ENCODE data around the gene MAP2K1. TPM values are rescaled to one million over a fixed set of nuclear protein-coding genes. Genes with fewer than 3 reads are reported as not detected.

The MAP2K1 gene
- total and polyA plus RNA-seq, 9 of the 15 experiments (the other 6 are each of a cell fraction or from before 2014, with no cell fraction given), result 7.5 to 58.3 (median 30.0) TPM

DNA sequence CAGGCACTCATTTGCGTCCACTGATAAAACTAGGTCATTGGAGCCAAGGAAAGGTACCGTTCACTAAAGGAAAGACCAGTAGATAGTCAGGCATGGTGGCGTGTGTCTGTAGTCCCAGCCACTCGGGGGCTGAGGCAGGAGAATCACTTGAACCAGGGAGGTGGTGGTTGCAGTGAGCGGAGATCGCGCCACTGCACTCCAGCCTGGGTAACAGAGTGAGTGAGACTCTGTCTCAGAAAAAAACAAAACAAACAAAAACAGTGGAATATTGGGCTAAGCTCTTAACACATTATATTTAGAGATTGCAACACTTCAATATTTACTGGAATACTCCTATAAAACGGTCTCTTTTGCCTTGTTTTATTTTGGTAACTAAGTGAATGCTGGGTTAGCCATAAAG lies 17.4 kb downstream of the MAP2K1 start:
- Histone ChIP-seq H2AFZ (ENCODE audit: low read depth, low read length) (no peak overlapping the region), H3K27me3 (ENCODE audit: control insufficient read depth in 2 of 2, insufficient read depth in 2 of 2, low read length in 2 of 2) (no peaks in the 10 kb centered on the region), H3K9ac (ENCODE audit: insufficient read depth in 1 of 2, low read depth in 2 of 2, low read length in 2 of 2) (no peak overlapping the region), H4K20me1 (replicated peaks; ENCODE audit: control insufficient read depth, insufficient read depth, low read length) (peaks cover 33% of the 10 kb centered on the region; the same call in 1 of the 2 replicates), H3K4me2 (ENCODE audit: insufficient read depth, low read length) (no peak overlapping the region), H3K36me3 (ENCODE audit: control insufficient read depth, insufficient read depth, low read length) (peaks cover 7% of the 10 kb centered on the region), H3K4me1 (replicated peaks in 1 of 2; ENCODE audit: control insufficient read depth in 2 of 2, insufficient read depth in 2 of 2, low read length in 2 of 2) (peaks cover 7 to 14% of the 10 kb centered on the region in 2 experiments; a peak in 4 of 5 replicates), H3K9me1 (ENCODE audit: control insufficient read depth, insufficient read depth, low read length) (peaks cover under 1% of the 10 kb centered on the region), H3K9me3 (replicated peaks; ENCODE audit: control insufficient read depth, insufficient read depth, low read depth, low read length) (no peaks in the 10 kb centered on the region), H3K4me3 (no peak overlapping the region), H3K79me2 (ENCODE audit: control insufficient read depth, insufficient read depth, low read length) (peaks cover 92% of the 10 kb centered on the region), H3K27ac (ENCODE audit: extremely low read depth, low read depth, low read length) (no peak overlapping the region)
- FAIRE-seq (no peak), DNase-seq (ENCODE audit: extremely low read depth in 1 of 4, low spot score in 3 of 4) (no peak), ATAC-seq (no peak)
- no TSS peak for BruUV-seq (replicated peaks)
- ChIA-PET POLR2A (interaction anchor here (1.1 to 2.6 kb wide), 4 partner anchors 9 to 58 kb away, joined by 3 to 11 read pairs (median 4); no protein-coding TSS in a partner anchor), CTCF (ENCODE audit: low intra/inter-chr PET ratio) (interaction anchor here (0.6 kb wide), 1 partner anchor 1222 kb away, joined by 3 read pairs; no protein-coding TSS in a partner anchor)
- TF ChIP-seq ZNF143 (CRISPR knock-in tag; IDR thresholded peaks at IDR 0.05), result no peak
- 65% methylated on average over 8 of the region's 8 CpGs for WGBS (ENCODE audit: insufficient coverage, low coverage, missing lambda C conversion rate)
- intact Hi-C loops (cut with micrococcal nuclease), result no loop called here
- in situ Hi-C loops (cut with MboI), result no loop called here

DNA sequence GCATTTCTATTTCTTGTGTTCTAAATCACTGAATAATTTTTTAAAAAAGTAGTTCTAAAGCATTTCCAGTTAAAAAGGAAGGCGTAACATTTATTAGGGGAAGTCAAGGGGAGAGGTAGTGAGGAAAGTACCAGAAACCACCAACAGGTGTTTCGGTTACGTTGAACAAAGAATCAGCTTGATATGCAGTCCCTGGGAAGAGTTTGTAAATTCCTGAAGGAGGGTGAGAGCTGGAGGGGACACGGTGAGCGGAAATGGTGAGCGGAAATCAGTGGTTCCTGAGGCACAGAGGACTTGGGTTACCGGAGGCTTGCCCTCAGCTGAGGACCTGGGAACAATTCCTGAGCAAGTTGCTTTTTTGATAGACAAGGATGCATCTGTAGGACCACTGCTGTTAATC lies 17.8 kb downstream of the MAP2K1 start:
- CTCF ChIA-PET (ENCODE audit: low intra/inter-chr PET ratio), result no interaction called here
- peaks cover 5% of the 10 kb centered on the region for H3K9me1 ChIP-seq (ENCODE audit: control insufficient read depth, insufficient read depth, low read length)
- ATAC-seq, result no peak
- peaks cover 5% of the 10 kb centered on the region; the same call in 2 of the 3 replicates for H3K36me3 ChIP-seq (ENCODE audit: control insufficient read depth, insufficient read depth, low read length)
- peak in 2 of 4 experiments; percentile 37 for DNase-seq (ENCODE audit: extremely low read depth in 1 of 4, low spot score in 3 of 4)
- BruUV-seq (replicated peaks), result no TSS peak
- in situ Hi-C loops (cut with MboI) (no loop called here), intact Hi-C loops (cut with micrococcal nuclease) (no loop called here)
- no peaks in the 10 kb centered on the region for H3K27me3 ChIP-seq (ENCODE audit: control insufficient read depth in 2 of 2, insufficient read depth in 2 of 2, low read length in 2 of 2)
- peaks cover 7 to 18% of the 10 kb centered on the region in 2 experiments; a peak in 4 of 5 replicates for H3K4me1 ChIP-seq (replicated peaks in 1 of 2; ENCODE audit: control insufficient read depth in 2 of 2, insufficient read depth in 2 of 2, low read length in 2 of 2)
- peaks cover 92% of the 10 kb centered on the region for H3K79me2 ChIP-seq (ENCODE audit: control insufficient read depth, insufficient read depth, low read length)
- no peak overlapping the region for H2AFZ ChIP-seq (ENCODE audit: low read depth, low read length)
- H3K9me3 ChIP-seq (replicated peaks; ENCODE audit: control insufficient read depth, insufficient read depth, low read depth, low read length), result no peaks in the 10 kb centered on the region
- no peak for FAIRE-seq
- H3K27ac ChIP-seq (ENCODE audit: extremely low read depth, low read depth, low read length), result no peak overlapping the region
- H3K4me2 ChIP-seq (ENCODE audit: insufficient read depth, low read length), result no peak overlapping the region
- peaks cover 36% of the 10 kb centered on the region; the same call in 1 of the 2 replicates for H4K20me1 ChIP-seq (replicated peaks; ENCODE audit: control insufficient read depth, insufficient read depth, low read length)
- 92% methylated on average over 7 of the region's 7 CpGs for WGBS (ENCODE audit: insufficient coverage, low coverage, missing lambda C conversion rate)
- no peak overlapping the region for H3K4me3 ChIP-seq
- POLR2A ChIA-PET, result interaction anchor here (0.9 to 2.6 kb wide), 4 partner anchors 8 to 49 kb away, joined by 3 to 11 read pairs (median 4); partner anchors contain the start of gene MAP2K1
- no peak overlapping the region for H3K9ac ChIP-seq (ENCODE audit: insufficient read depth in 1 of 2, low read depth in 2 of 2, low read length in 2 of 2)
- TF ChIP-seq MYNN (IDR thresholded peaks at IDR 0.05) (no peak), MYNN (CRISPR knock-in tag; IDR thresholded peaks at IDR 0.05) (no peak), PRDM10 (IDR thresholded peaks at IDR 0.05; ENCODE audit: partially characterized antibody) (no peak), CHD2 (IDR thresholded peaks at IDR 0.05; ENCODE audit: low read depth, low read length) (no peak), ZBTB26 (CRISPR knock-in tag; IDR thresholded peaks at IDR 0.05) (no peak)
- TF ChIP-seq, protein P1, sequence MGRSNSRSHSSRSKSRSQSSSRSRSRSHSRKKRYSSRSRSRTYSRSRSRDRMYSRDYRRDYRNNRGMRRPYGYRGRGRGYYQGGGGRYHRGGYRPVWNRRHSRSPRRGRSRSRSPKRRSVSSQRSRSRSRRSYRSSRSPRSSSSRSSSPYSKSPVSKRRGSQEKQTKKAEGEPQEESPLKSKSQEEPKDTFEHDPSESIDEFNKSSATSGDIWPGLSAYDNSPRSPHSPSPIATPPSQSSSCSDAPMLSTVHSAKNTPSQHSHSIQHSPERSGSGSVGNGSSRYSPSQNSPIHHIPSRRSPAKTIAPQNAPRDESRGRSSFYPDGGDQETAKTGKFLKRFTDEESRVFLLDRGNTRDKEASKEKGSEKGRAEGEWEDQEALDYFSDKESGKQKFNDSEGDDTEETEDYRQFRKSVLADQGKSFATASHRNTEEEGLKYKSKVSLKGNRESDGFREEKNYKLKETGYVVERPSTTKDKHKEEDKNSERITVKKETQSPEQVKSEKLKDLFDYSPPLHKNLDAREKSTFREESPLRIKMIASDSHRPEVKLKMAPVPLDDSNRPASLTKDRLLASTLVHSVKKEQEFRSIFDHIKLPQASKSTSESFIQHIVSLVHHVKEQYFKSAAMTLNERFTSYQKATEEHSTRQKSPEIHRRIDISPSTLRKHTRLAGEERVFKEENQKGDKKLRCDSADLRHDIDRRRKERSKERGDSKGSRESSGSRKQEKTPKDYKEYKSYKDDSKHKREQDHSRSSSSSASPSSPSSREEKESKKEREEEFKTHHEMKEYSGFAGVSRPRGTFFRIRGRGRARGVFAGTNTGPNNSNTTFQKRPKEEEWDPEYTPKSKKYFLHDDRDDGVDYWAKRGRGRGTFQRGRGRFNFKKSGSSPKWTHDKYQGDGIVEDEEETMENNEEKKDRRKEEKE (IDR thresholded peaks at IDR 0.05; ENCODE audit: borderline replicate concordance in 1 of 2, control insufficient read depth in 1 of 2, low read depth in 2 of 2, low read length in 1 of 2), result no peak
